ENCODE measurements around the gene CACNA1A. TPM values are rescaled to one million over a fixed set of nuclear protein-coding genes. Genes with fewer than 3 reads are reported as not detected.
A peak's percentile ranks its signal among the peaks of the same experiment; 100 is the strongest.

CACNA1A gene
- total and polyA plus RNA-seq, 2 of the 13 experiments (the other 11 are each of a cell fraction or from before 2014, with no cell fraction given): not detected

DNA sequence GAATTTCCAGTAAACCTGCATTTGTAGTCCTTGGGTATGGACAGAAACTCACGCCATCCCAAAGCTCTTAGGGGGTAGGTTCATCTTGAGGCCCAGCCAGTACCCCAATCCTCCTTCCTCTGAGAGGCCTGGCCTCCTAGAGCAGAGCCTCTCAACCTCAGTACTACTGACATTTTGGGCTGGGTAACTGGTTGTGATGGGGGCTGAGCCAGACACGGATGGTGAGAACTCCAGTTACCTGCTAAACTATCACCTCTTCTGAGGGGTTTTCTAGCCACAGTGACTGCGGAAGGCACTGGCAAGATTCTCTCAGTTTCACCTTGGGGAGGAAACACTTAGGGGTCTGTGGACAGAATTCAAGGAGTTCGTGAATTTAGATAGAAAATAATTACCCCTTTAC lies 156.2 kb downstream of the CACNA1A start:
- Histone ChIP-seq H3K4me3 (replicated peaks in 1 of 3; ENCODE audit: insufficient read depth in 1 of 3, low read depth in 2 of 3, low read length in 3 of 3) (no peak overlapping the region), H3K79me2 (ENCODE audit: insufficient read depth, low read length) (no peaks in the 10 kb centered on the region), H4K20me1 (ENCODE audit: insufficient read depth, low read length) (no peaks in the 10 kb centered on the region), H3K9me3 (ENCODE audit: low read length) (peaks cover 9% of the 10 kb centered on the region; the same call in 1 of the 2 replicates), H3K4me1 (ENCODE audit: insufficient read depth, low read length) (no peaks in the 10 kb centered on the region), H3K36me3 (replicated peaks in 1 of 2; ENCODE audit: control insufficient read depth in 1 of 2, insufficient read depth in 2 of 2, low read length in 2 of 2) (no peaks in the 10 kb centered on the region), H3K9ac (ENCODE audit: insufficient read depth, low read depth, low read length) (no peak overlapping the region), H3K27me3 (ENCODE audit: control insufficient read depth in 1 of 2, insufficient read depth in 2 of 2, low read length in 2 of 2) (no peaks in the 10 kb centered on the region; a peak in 1 of 5 replicates), H3K27ac (ENCODE audit: extremely low read length, insufficient read depth, low read length) (no peak overlapping the region), H3K4me2 (ENCODE audit: low read depth, low read length) (no peak overlapping the region), H2AFZ (ENCODE audit: low read length) (no peak overlapping the region)
- ATAC-seq (no peak), FAIRE-seq (no peak), DNase-seq (ENCODE audit: low spot score) (no peak)
- POLR2A ChIA-PET: no interaction called here
- BruUV-seq (replicated peaks): no TSS peak
- WGBS (ENCODE audit: low lambda C conversion rate): 30% methylated on average over 3 of the region's 4 CpGs
- in situ Hi-C loops (cut with HindIII; ENCODE audit: extremely low pct_ligation_motif_present, low pct_unique_long_range_greater_than_20kb): no loop called here
- TF ChIP-seq ZFP1 (CRISPR knock-in tag; IDR thresholded peaks at IDR 0.05): 0 out of 2 replicates have a peak, but pooled peaks have one; percentile 24
- TF ChIP-seq ZNF354B (CRISPR knock-in tag; IDR thresholded peaks at IDR 0.05): no peak
- no peak for TF ChIP-seq ZNF670 (CRISPR knock-in tag; IDR thresholded peaks at IDR 0.05; ENCODE audit: borderline replicate concordance)
- CTCF ChIA-PET (ENCODE audit: low intra/inter-chr PET ratio, low total read pairs): no interaction called here
- intact Hi-C loops (cut with micrococcal nuclease; ENCODE audit: unreplicated experiment): no loop called here

DNA sequence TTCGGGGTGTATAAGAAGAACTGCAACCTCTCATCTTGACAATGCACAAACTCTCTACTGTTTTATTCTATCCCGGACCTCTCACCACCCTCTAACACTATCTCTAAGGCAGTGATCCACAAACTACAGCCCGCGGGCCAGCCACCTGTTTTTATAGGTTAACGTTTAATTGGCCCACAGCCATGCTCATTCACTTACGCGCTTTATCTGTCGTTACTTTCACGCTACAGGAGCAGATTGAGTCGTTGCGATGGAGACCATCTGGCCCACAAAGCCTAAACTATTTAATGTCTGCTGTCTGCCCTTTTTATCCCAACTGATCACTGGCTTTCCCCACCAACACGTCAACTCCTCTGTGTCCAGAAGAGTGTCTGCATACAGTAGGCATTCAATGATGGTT lies 158.9 kb downstream of the CACNA1A start:
- no TSS peak for BruUV-seq (replicated peaks)
- no peaks in the 10 kb centered on the region for H3K27me3 ChIP-seq (ENCODE audit: control insufficient read depth in 1 of 2, insufficient read depth in 2 of 2, low read length in 2 of 2)
- no peaks in the 10 kb centered on the region for H3K36me3 ChIP-seq (replicated peaks in 1 of 2; ENCODE audit: control insufficient read depth in 1 of 2, insufficient read depth in 2 of 2, low read length in 2 of 2)
- CTCF ChIA-PET (ENCODE audit: low intra/inter-chr PET ratio, low total read pairs): no interaction called here
- H3K79me2 ChIP-seq (ENCODE audit: insufficient read depth, low read length): no peaks in the 10 kb centered on the region
- no peaks in the 10 kb centered on the region for H4K20me1 ChIP-seq (ENCODE audit: insufficient read depth, low read length)
- POLR2A ChIA-PET: no interaction called here
- no peaks in the 10 kb centered on the region for H3K4me1 ChIP-seq (ENCODE audit: insufficient read depth, low read length)
- no peak overlapping the region for H3K4me3 ChIP-seq (replicated peaks in 1 of 3; ENCODE audit: insufficient read depth in 1 of 3, low read depth in 2 of 3, low read length in 3 of 3)
- 56% methylated on average over 12 of the region's 12 CpGs for WGBS (ENCODE audit: low lambda C conversion rate)
- no peak overlapping the region for H3K4me2 ChIP-seq (ENCODE audit: low read depth, low read length)
- ATAC-seq (no peak), FAIRE-seq (no peak), DNase-seq (ENCODE audit: low spot score) (no peak)
- H3K27ac ChIP-seq (ENCODE audit: extremely low read length, insufficient read depth, low read length): no peak overlapping the region
- intact Hi-C loops (cut with micrococcal nuclease; ENCODE audit: unreplicated experiment): no loop called here
- no peak overlapping the region for H3K9ac ChIP-seq (ENCODE audit: insufficient read depth, low read depth, low read length)
- in situ Hi-C loops (cut with HindIII; ENCODE audit: extremely low pct_ligation_motif_present, low pct_unique_long_range_greater_than_20kb): no loop called here
- no peak overlapping the region for H2AFZ ChIP-seq (ENCODE audit: low read length)
- H3K9me3 ChIP-seq (ENCODE audit: low read length): peaks cover 9% of the 10 kb centered on the region; the same call in 1 of the 2 replicates
- TF ChIP-seq HOXA7 (CRISPR knock-in tag; IDR thresholded peaks at IDR 0.05): no peak
- TF ChIP-seq, protein P1, sequence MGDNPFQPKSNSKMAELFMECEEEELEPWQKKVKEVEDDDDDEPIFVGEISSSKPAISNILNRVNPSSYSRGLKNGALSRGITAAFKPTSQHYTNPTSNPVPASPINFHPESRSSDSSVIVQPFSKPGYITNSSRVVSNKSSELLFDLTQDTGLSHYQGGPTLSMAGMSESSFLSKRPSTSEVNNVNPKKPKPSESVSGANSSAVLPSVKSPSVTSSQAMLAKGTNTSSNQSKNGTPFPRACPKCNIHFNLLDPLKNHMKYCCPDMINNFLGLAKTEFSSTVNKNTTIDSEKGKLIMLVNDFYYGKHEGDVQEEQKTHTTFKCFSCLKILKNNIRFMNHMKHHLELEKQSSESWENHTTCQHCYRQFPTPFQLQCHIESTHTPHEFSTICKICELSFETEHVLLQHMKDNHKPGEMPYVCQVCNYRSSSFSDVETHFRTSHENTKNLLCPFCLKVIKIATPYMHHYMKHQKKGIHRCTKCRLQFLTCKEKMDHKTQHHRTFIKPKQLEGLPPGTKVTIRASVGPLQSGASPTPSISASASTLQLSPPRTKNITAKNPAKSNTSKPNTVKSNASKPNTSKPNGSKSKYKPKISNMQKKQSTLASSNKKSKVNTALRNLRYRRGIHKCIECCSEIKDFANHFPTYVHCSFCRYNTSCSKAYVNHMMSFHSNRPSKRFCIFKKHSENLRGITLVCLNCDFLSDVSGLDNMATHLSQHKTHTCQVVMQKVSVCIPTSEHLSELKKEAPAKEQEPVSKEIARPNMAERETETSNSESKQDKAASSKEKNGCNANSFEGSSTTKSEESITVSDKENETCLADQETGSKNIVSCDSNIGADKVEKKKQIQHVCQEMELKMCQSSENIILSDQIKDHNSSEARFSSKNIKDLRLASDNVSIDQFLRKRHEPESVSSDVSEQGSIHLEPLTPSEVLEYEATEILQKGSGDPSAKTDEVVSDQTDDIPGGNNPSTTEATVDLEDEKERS (CRISPR knock-in tag; IDR thresholded peaks at IDR 0.05): no peak
- no peak for TF ChIP-seq ZXDC (CRISPR knock-in tag; IDR thresholded peaks at IDR 0.05)
- TF ChIP-seq ZSCAN12 (CRISPR knock-in tag; IDR thresholded peaks at IDR 0.05): no peak
- no peak for TF ChIP-seq ZNF143 (CRISPR knock-in tag; IDR thresholded peaks at IDR 0.05)
- TF ChIP-seq, protein P2, sequence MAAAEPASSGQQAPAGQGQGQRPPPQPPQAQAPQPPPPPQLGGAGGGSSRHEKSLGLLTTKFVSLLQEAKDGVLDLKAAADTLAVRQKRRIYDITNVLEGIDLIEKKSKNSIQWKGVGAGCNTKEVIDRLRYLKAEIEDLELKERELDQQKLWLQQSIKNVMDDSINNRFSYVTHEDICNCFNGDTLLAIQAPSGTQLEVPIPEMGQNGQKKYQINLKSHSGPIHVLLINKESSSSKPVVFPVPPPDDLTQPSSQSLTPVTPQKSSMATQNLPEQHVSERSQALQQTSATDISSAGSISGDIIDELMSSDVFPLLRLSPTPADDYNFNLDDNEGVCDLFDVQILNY (CRISPR knock-in tag; conservative IDR thresholded peaks at IDR 0.05): no peak
- no peak for TF ChIP-seq HDAC1 (CRISPR knock-in tag; IDR thresholded peaks at IDR 0.05)

Data from HepG2 (cell line).